IPS-11a (cell line): Measurements from ENCODE around the gene HK1.

Source experiments
- H3K4me3 ChIP-seq: one replicate; pipeline ENCODE4 v1.5.1; 2013; ENCODE audit warnings: low read depth, low read length, control low read depth

HK1 gene

GRCh38 chr10:69345402-69345801 lies 67.1 kb downstream of the HK1 start:
- no peak overlapping the region for H3K4me3 ChIP-seq

- H3K4me3 ChIP-seq = no peak overlapping the region
Observed at GRCh38 chr10:69345890-69346474, 67.7 kb downstream of the HK1 start.

GRCh38 chr10:69346776-69347175 lies 68.5 kb downstream of the HK1 start:
- no peak overlapping the region for H3K4me3 ChIP-seq

GRCh38 chr10:69348816-69349541 lies 70.7 kb downstream of the HK1 start:
- no peak overlapping the region for H3K4me3 ChIP-seq

GRCh38 chr10:69349542-69349888 lies 71.2 kb downstream of the HK1 start:
- no peak overlapping the region for H3K4me3 ChIP-seq

- no peak overlapping the region for H3K4me3 ChIP-seq
Observed at GRCh38 chr10:69351589-69351988, 73.3 kb downstream of the HK1 start.

- no peak overlapping the region for H3K4me3 ChIP-seq
Observed at GRCh38 chr10:69352569-69353264, 74.4 kb downstream of the HK1 start.

GRCh38 chr10:69353977-69354635 lies 75.8 kb downstream of the HK1 start:
- H3K4me3 ChIP-seq = no peak overlapping the region

- H3K4me3 ChIP-seq = no peak overlapping the region
Observed at GRCh38 chr10:69356187-69356586, 77.9 kb downstream of the HK1 start.

- H3K4me3 ChIP-seq = no peak overlapping the region
Observed at GRCh38 chr10:69358148-69358795, 80.0 kb downstream of the HK1 start.

- H3K4me3 ChIP-seq = no peak overlapping the region
Observed at GRCh38 chr10:69359148-69359547, 80.9 kb downstream of the HK1 start.

- H3K4me3 ChIP-seq = no peak overlapping the region
Observed at GRCh38 chr10:69359594-69359993, 81.3 kb downstream of the HK1 start.

GRCh38 chr10:69360485-69361302 lies 82.4 kb downstream of the HK1 start:
- H3K4me3 ChIP-seq = no peak overlapping the region

- no peak overlapping the region for H3K4me3 ChIP-seq
Observed at GRCh38 chr10:69361303-69361614, 83.0 kb downstream of the HK1 start.

GRCh38 chr10:69362471-69362954 lies 84.2 kb downstream of the HK1 start:
- H3K4me3 ChIP-seq = no peak overlapping the region

GRCh38 chr10:69363666-69364065 lies 85.4 kb downstream of the HK1 start:
- H3K4me3 ChIP-seq = no peak overlapping the region

GRCh38 chr10:69364232-69364940 lies 86.1 kb downstream of the HK1 start:
- H3K4me3 ChIP-seq = no peak overlapping the region

- no peak overlapping the region for H3K4me3 ChIP-seq
Observed at GRCh38 chr10:69366738-69367137, 88.4 kb downstream of the HK1 start.

- H3K4me3 ChIP-seq = no peak overlapping the region
Observed at GRCh38 chr10:69367469-69367868, 89.2 kb downstream of the HK1 start.
